Measurements from ENCODE around the gene ARID3C.

GRCh38 chr9:34594177-34594576, 34.7 kb downstream of the ARID3C start:
- TF ChIP-seq ZNF384 (IDR thresholded peaks at IDR 0.05; ENCODE audit: borderline replicate concordance, low read depth, low read length) = no peak
- TF ChIP-seq ESRRA (IDR thresholded peaks at IDR 0.05; ENCODE audit: low read length) = no peak
- TF ChIP-seq PKNOX1 (IDR thresholded peaks at IDR 0.05) = no peak
- TF ChIP-seq JUND (IDR thresholded peaks at IDR 0.05; ENCODE audit: low read depth, low read length) = no peak
- TF ChIP-seq IRF4 (IDR thresholded peaks at IDR 0.05; ENCODE audit: low read depth, low read length) = no peak
- no peak for TF ChIP-seq CTCF (IDR thresholded peaks at IDR 0.05 in 2 of 3, conservative IDR thresholded peaks at IDR 0.05 in 1 of 3; ENCODE audit: control insufficient read depth in 2 of 3, extremely low read depth in 1 of 3, insufficient read depth in 1 of 3, low read depth in 3 of 3, low read length in 3 of 3)
- TF ChIP-seq POLR2A (IDR thresholded peaks at IDR 0.05; ENCODE audit: low read depth, low read length) = no peak
- no peak for TF ChIP-seq POLR2AphosphoS5 (IDR thresholded peaks at IDR 0.05; ENCODE audit: low read length)
- no peak for TF ChIP-seq GABPA (IDR thresholded peaks at IDR 0.05; ENCODE audit: low read depth)
